GM23338 (cell line): ENCODE measurements around the gene HES4. TPM values are rescaled to one million over a fixed set of nuclear protein-coding genes. Genes with fewer than 3 reads are reported as not detected.

Experiments
- ATAC-seq: fragments of 200-7000 bp; cut with Tn5 transposase; 3 replicates; pipeline ENCODE4 v1.9.1; 2020
- DNase-seq: peaks from one replicate; pipeline ENCODE4 v3.0.0-alpha.2; 2015; ENCODE audit warnings: low spot score
- H2AFZ ChIP-seq: fragments of 200-600 bp; sonication (generic); 2 replicates; pipeline ENCODE4 v1.8.0; 2016; ENCODE audit warnings: antibody characterized with exemption, mild to moderate bottlenecking, moderate library complexity
- H3F3A ChIP-seq: fragments of 200-600 bp; sonication (generic); replicated peaks from 2 replicates; pipeline ENCODE4 v1.8.0; 2017; ENCODE audit warnings: antibody characterized with exemption, mixed run types, low read depth
- H3K27ac ChIP-seq: fragments of 200-600 bp; sonication (generic); 2 replicates; pipeline ENCODE4 v1.6.1; 2016; ENCODE audit warnings: low read depth
- H3K27me3 ChIP-seq: fragments of 200-600 bp; sonication (generic); 2 replicates; pipeline ENCODE4 v1.8.0; 2016; ENCODE audit warnings: mild to moderate bottlenecking, mixed run types, moderate library complexity; ENCODE audit not compliant: insufficient read depth
- H3K36me3 ChIP-seq: fragments of 200-600 bp; sonication (generic); 2 replicates; pipeline ENCODE4 v1.8.0; 2016; ENCODE audit warnings: mild to moderate bottlenecking; ENCODE audit not compliant: insufficient read depth
- H3K4me1 ChIP-seq: fragments of 200-600 bp; sonication (generic); 2 replicates; pipeline ENCODE4 v1.8.0; 2016; ENCODE audit warnings: mild to moderate bottlenecking, moderate library complexity; ENCODE audit not compliant: insufficient read depth
- H3K4me2 ChIP-seq: fragments of 200-600 bp; sonication (generic); 2 replicates; pipeline ENCODE4 v1.7.1; 2017; ENCODE audit warnings: mixed run types
- H3K4me3 ChIP-seq: fragments of 200-600 bp; sonication (generic); 2 replicates; pipeline ENCODE4 v1.6.1; 2016; ENCODE audit warnings: mixed run types
- H3K79me2 ChIP-seq: fragments of 200-600 bp; sonication (generic); replicated peaks from 2 replicates; pipeline ENCODE4 v1.8.0; 2017; ENCODE audit warnings: mild to moderate bottlenecking; ENCODE audit not compliant: insufficient read depth
- H3K9me2 ChIP-seq: fragments of 200-600 bp; sonication (generic); 2 replicates; pipeline ENCODE4 v1.8.0; 2017; ENCODE audit not compliant: insufficient read depth
- H4K20me1 ChIP-seq: fragments of 200-600 bp; sonication (generic); replicated peaks from 2 replicates; pipeline ENCODE4 v1.8.0; 2017; ENCODE audit warnings: mild to moderate bottlenecking; ENCODE audit not compliant: insufficient read depth
- H3K27ac Mint-ChIP-seq: 2 replicates; pipeline ENCODE4 v1.8.0; 2020; ENCODE audit warnings: inconsistent platforms, mild to moderate bottlenecking, moderate library complexity, mixed read lengths
- H3K27me3 Mint-ChIP-seq: 3 replicates; pipeline ENCODE4 v1.8.0; 2022; ENCODE audit warnings: low read depth, mild to moderate bottlenecking, moderate library complexity, mixed read lengths, inconsistent platforms; ENCODE audit not compliant: insufficient read depth, poor library complexity
- H3K36me3 Mint-ChIP-seq: 3 replicates; pipeline ENCODE4 v1.8.0; 2021; ENCODE audit warnings: low read depth, mild to moderate bottlenecking, inconsistent platforms, moderate library complexity, mixed read lengths
- H3K4me1 Mint-ChIP-seq: 3 replicates; pipeline ENCODE4 v1.8.0; 2020; ENCODE audit warnings: mild to moderate bottlenecking, inconsistent platforms, mixed read lengths
- H3K4me3 Mint-ChIP-seq: 3 replicates; pipeline ENCODE4 v1.8.0; 2021; ENCODE audit warnings: moderate library complexity, mild to moderate bottlenecking, inconsistent platforms, mixed read lengths
- H3K9me3 Mint-ChIP-seq: 3 replicates; pipeline ENCODE4 v1.8.0; 2020; ENCODE audit warnings: moderate library complexity, mild to moderate bottlenecking, inconsistent platforms, mixed read lengths
- CREB1 ChIP-seq: fragments of 250-450 bp; sonication (Bioruptor Pico); IDR thresholded peaks from 2 replicates; pipeline ENCODE4 v1.5.0; 2020; ENCODE audit warnings: low read depth, mild to moderate bottlenecking, moderate library complexity
- EZH2 ChIP-seq: fragments of 200-600 bp; sonication (generic); IDR thresholded peaks from one replicate; pipeline ENCODE4 v1.8.0; 2017; ENCODE audit warnings: antibody characterized with exemption, mild to moderate bottlenecking, low read depth; ENCODE audit not compliant: unreplicated experiment
- EZH2phosphoT487 ChIP-seq: fragments of 200-600 bp; sonication (generic); IDR thresholded peaks from one replicate; pipeline ENCODE4 v1.8.1; 2018; ENCODE audit warnings: antibody characterized with exemption; ENCODE audit not compliant: unreplicated experiment
- JUNB ChIP-seq: IDR thresholded peaks from one replicate; pipeline ENCODE4 v1.6.1; 2016; ENCODE audit warnings: antibody characterized with exemption; ENCODE audit not compliant: unreplicated experiment
- NANOG ChIP-seq: IDR thresholded peaks from 2 replicates; pipeline ENCODE4 v1.6.1; 2016; ENCODE audit warnings: antibody characterized with exemption, borderline replicate concordance
- POLR2AphosphoS5 ChIP-seq: IDR thresholded peaks from 2 replicates; pipeline ENCODE4 v1.6.1; 2016; ENCODE audit warnings: antibody characterized with exemption, low read depth
- REST ChIP-seq: IDR thresholded peaks from one replicate; pipeline ENCODE4 v1.6.1; 2018; ENCODE audit warnings: antibody characterized with exemption; ENCODE audit not compliant: unreplicated experiment
- STAT1 ChIP-seq: IDR thresholded peaks from one replicate; pipeline ENCODE4 v1.6.1; 2016; ENCODE audit warnings: antibody characterized with exemption; ENCODE audit not compliant: unreplicated experiment
- ZNF114 ChIP-seq: fragments of 250-450 bp; sonication (Bioruptor Pico); IDR thresholded peaks from 2 replicates; pipeline ENCODE4 v1.5.0; 2020; ENCODE audit warnings: mild to moderate bottlenecking, moderate library complexity
- ZNF331 ChIP-seq: fragments of 250-450 bp; sonication (Bioruptor Pico); IDR thresholded peaks from 2 replicates; pipeline ENCODE4 v1.5.0; 2020; ENCODE audit warnings: low read depth, mild to moderate bottlenecking, moderate library complexity
- polyA plus RNA-seq: library from polyadenylated mRNA; unstranded; fragments of >200 nt; fragmentation: Nextera tagmentation; extraction: Ambion mirVana; gene quantifications from 2 replicates; pipeline ENCODE4 v1.2.1, GENCODE V29; 2016
- total RNA-seq: library from RNA; depleted of rRNA; stranded (reverse); fragments of >200 nt; shearing (Covaris generic); gene quantifications from 2 replicates; pipeline ENCODE4 v1.2.3, GENCODE V29; 2014
- TF ChIP-seq, protein P1 (sequence below): IDR thresholded peaks from 2 replicates; pipeline ENCODE4 v1.6.1; 2016; ENCODE audit warnings: antibody characterized with exemption
- TF ChIP-seq, protein P2 (sequence below), 2 experiments: fragments of 200-600 bp in 1 of 2; sonication (generic) in 1 of 2; conservative IDR thresholded peaks; 2 replicates each; pipeline versions ENCODE4 v1.5.1 to v1.6.1; 2016 to 2017; ENCODE audit warnings: antibody characterized with exemption in 2 of 2, low read depth in 2 of 2, mild to moderate bottlenecking in 2 of 2, moderate library complexity in 1 of 2
- TF ChIP-seq, protein P3 (sequence below): fragments of 250-450 bp; sonication (Bioruptor Pico); IDR thresholded peaks from 2 replicates; pipeline ENCODE4 v1.5.0; 2020; ENCODE audit warnings: mild to moderate bottlenecking, moderate library complexity

Gene HES4
- total and polyA plus RNA-seq, 2 experiments from 2014 or later: 2.3 to 6.7 TPM

DNA sequence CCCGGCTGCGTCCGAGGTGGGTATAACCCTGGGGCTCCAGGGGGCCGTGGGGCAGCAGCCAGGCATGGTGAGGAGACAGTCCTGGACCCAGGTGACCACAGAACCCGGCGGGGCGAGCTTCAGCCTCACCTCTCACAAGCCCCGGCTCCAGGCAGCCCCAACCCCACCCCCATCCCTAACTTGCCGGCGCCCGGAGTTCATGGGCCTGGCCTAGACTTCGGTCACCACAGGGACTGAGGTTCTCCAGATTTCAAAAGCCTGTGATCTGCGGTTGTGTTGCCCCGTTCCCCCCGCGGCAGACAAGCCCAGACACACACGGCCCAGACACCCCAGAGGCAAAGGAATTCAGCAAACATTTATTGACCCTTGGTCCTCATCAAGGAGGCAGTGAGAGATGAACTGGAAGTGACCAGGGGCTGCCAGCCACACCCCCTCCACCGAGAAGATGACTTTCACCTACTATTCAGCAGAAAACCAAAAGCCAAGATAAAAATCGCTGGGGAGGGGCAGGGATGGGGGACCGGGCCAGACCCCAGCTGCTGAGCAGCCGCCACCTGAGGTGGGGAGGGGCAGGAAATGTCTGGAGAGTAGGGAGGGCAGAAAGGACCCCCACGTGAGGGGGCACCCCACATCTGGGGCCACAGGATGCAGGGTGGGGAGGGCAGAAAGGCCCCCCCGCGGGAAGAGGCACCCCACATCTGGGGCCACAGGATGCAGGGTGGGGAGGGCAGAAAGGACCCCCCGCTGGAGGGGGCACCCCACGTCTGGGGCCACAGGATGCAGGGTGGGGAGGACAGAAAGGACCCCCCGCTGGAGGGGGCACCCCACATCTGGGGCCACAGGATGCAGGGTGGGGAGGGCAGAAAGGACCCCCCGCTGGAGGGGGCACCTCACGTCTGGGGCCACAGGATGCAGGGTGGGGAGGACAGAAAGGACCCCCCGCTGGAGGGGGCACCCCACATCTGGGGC, 3.9 kb downstream of the HES4 start:
- no peak overlapping the region for H2AFZ ChIP-seq
- no peak overlapping the region for H3K4me2 ChIP-seq
- H3K27me3 ChIP-seq: peaks cover 92% of the 10 kb centered on the region
- H3K27me3 Mint-ChIP-seq: peaks cover 76% of the 10 kb centered on the region
- H3K36me3 ChIP-seq: no peaks in the 10 kb centered on the region
- no peaks in the 10 kb centered on the region for H3K79me2 ChIP-seq
- peak; percentile 26 for DNase-seq
- peaks cover 8% of the 10 kb centered on the region for H3K4me1 ChIP-seq
- no peaks in the 10 kb centered on the region for H4K20me1 ChIP-seq
- no peak overlapping the region for H3K27ac ChIP-seq
- peaks cover 23% of the 10 kb centered on the region for H3K9me3 Mint-ChIP-seq
- no peaks in the 10 kb centered on the region for H3K9me2 ChIP-seq
- H3K4me3 Mint-ChIP-seq: no peak overlapping the region; the same call in 2 of the 3 replicates
- H3K27ac Mint-ChIP-seq: no peak overlapping the region
- no peak for ATAC-seq
- peaks cover 5% of the 10 kb centered on the region; the same call in 1 of the 2 replicates for H3F3A ChIP-seq
- H3K4me3 ChIP-seq: no peak overlapping the region
- TF ChIP-seq POLR2AphosphoS5 (no peak), REST (no peak), EZH2 (no peak), EZH2phosphoT487 (no peak), ZNF331 (CRISPR knock-in tag) (no peak), ZNF114 (CRISPR knock-in tag) (no peak), STAT1 (no peak), CREB1 (CRISPR knock-in tag) (no peak), NANOG (no peak), JUNB (no peak)
- TF ChIP-seq, protein P1, sequence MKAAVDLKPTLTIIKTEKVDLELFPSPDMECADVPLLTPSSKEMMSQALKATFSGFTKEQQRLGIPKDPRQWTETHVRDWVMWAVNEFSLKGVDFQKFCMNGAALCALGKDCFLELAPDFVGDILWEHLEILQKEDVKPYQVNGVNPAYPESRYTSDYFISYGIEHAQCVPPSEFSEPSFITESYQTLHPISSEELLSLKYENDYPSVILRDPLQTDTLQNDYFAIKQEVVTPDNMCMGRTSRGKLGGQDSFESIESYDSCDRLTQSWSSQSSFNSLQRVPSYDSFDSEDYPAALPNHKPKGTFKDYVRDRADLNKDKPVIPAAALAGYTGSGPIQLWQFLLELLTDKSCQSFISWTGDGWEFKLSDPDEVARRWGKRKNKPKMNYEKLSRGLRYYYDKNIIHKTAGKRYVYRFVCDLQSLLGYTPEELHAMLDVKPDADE: no peak
- TF ChIP-seq, protein P2, sequence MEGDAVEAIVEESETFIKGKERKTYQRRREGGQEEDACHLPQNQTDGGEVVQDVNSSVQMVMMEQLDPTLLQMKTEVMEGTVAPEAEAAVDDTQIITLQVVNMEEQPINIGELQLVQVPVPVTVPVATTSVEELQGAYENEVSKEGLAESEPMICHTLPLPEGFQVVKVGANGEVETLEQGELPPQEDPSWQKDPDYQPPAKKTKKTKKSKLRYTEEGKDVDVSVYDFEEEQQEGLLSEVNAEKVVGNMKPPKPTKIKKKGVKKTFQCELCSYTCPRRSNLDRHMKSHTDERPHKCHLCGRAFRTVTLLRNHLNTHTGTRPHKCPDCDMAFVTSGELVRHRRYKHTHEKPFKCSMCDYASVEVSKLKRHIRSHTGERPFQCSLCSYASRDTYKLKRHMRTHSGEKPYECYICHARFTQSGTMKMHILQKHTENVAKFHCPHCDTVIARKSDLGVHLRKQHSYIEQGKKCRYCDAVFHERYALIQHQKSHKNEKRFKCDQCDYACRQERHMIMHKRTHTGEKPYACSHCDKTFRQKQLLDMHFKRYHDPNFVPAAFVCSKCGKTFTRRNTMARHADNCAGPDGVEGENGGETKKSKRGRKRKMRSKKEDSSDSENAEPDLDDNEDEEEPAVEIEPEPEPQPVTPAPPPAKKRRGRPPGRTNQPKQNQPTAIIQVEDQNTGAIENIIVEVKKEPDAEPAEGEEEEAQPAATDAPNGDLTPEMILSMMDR (conservative IDR thresholded peaks at IDR 0.05; ENCODE audit: low read depth in 2 of 2): no peak
- TF ChIP-seq, protein P3, sequence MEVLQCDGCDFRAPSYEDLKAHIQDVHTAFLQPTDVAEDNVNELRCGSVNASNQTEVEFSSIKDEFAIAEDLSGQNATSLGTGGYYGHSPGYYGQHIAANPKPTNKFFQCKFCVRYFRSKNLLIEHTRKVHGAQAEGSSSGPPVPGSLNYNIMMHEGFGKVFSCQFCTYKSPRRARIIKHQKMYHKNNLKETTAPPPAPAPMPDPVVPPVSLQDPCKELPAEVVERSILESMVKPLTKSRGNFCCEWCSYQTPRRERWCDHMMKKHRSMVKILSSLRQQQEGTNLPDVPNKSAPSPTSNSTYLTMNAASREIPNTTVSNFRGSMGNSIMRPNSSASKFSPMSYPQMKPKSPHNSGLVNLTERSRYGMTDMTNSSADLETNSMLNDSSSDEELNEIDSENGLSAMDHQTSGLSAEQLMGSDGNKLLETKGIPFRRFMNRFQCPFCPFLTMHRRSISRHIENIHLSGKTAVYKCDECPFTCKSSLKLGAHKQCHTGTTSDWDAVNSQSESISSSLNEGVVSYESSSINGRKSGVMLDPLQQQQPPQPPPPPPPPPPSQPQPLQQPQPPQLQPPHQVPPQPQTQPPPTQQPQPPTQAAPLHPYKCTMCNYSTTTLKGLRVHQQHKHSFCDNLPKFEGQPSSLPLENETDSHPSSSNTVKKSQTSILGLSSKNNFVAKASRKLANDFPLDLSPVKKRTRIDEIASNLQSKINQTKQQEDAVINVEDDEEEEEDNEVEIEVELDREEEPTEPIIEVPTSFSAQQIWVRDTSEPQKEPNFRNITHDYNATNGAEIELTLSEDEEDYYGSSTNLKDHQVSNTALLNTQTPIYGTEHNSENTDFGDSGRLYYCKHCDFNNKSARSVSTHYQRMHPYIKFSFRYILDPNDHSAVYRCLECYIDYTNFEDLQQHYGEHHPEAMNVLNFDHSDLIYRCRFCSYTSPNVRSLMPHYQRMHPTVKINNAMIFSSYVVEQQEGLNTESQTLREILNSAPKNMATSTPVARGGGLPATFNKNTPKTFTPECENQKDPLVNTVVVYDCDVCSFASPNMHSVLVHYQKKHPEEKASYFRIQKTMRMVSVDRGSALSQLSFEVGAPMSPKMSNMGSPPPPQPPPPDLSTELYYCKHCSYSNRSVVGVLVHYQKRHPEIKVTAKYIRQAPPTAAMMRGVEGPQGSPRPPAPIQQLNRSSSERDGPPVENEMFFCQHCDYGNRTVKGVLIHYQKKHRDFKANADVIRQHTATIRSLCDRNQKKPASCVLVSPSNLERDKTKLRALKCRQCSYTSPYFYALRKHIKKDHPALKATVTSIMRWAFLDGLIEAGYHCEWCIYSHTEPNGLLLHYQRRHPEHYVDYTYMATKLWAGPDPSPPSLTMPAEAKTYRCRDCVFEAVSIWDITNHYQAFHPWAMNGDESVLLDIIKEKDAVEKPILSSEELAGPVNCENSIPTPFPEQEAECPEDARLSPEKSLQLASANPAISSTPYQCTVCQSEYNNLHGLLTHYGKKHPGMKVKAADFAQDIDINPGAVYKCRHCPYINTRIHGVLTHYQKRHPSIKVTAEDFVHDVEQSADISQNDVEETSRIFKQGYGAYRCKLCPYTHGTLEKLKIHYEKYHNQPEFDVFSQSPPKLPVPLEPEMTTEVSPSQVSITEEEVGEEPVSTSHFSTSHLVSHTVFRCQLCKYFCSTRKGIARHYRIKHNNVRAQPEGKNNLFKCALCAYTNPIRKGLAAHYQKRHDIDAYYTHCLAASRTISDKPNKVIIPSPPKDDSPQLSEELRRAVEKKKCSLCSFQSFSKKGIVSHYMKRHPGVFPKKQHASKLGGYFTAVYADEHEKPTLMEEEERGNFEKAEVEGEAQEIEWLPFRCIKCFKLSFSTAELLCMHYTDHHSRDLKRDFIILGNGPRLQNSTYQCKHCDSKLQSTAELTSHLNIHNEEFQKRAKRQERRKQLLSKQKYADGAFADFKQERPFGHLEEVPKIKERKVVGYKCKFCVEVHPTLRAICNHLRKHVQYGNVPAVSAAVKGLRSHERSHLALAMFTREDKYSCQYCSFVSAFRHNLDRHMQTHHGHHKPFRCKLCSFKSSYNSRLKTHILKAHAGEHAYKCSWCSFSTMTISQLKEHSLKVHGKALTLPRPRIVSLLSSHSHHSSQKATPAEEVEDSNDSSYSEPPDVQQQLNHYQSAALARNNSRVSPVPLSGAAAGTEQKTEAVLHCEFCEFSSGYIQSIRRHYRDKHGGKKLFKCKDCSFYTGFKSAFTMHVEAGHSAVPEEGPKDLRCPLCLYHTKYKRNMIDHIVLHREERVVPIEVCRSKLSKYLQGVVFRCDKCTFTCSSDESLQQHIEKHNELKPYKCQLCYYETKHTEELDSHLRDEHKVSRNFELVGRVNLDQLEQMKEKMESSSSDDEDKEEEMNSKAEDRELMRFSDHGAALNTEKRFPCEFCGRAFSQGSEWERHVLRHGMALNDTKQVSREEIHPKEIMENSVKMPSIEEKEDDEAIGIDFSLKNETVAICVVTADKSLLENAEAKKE (CRISPR knock-in tag): no peak
- H3K36me3 Mint-ChIP-seq: peaks cover 4% of the 10 kb centered on the region
- H3K4me1 Mint-ChIP-seq: peaks cover 5% of the 10 kb centered on the region
